Measurements from ENCODE around the gene ITGB2.

ITGB2 gene

GRCh38 chr21:44867999-44868700 lies 52.5 kb downstream of the ITGB2 start:
- DNase-seq (ENCODE audit: low read depth in 2 of 2) = no peak

GRCh38 chr21:44867464-44867863 lies 53.2 kb downstream of the ITGB2 start:
- DNase-seq (ENCODE audit: low read depth in 2 of 2) = no peak

GRCh38 chr21:44866780-44867179 lies 53.9 kb downstream of the ITGB2 start:
- no peak for DNase-seq (ENCODE audit: low read depth in 2 of 2)

- DNase-seq (ENCODE audit: low read depth in 2 of 2) = no peak
Measured at GRCh38 chr21:44865561-44866280, 55.0 kb downstream of the ITGB2 start.

GRCh38 chr21:44862869-44863685 lies 57.6 kb downstream of the ITGB2 start:
- no peak for DNase-seq (ENCODE audit: low read depth in 2 of 2)

GRCh38 chr21:44858791-44859190 lies 61.9 kb downstream of the ITGB2 start:
- DNase-seq (ENCODE audit: low read depth in 2 of 2) = no peak

- DNase-seq (ENCODE audit: low read depth in 2 of 2) = no peak
Measured at GRCh38 chr21:44858291-44858690, 62.4 kb downstream of the ITGB2 start.

GRCh38 chr21:44857127-44857892 lies 63.4 kb downstream of the ITGB2 start:
- DNase-seq (ENCODE audit: low read depth in 2 of 2) = no peak

- DNase-seq (ENCODE audit: low read depth in 2 of 2) = no peak
Measured at GRCh38 chr21:44856131-44856530, 64.6 kb downstream of the ITGB2 start.

- no peak for DNase-seq (ENCODE audit: low read depth in 2 of 2)
Measured at GRCh38 chr21:44855572-44855971, 65.1 kb downstream of the ITGB2 start.

- DNase-seq (ENCODE audit: low read depth in 2 of 2) = no peak
Measured at GRCh38 chr21:44854664-44855446, 65.8 kb downstream of the ITGB2 start.

- DNase-seq (ENCODE audit: low read depth in 2 of 2) = no peak
Measured at GRCh38 chr21:44854391-44854663, 66.4 kb downstream of the ITGB2 start.

GRCh38 chr21:44853601-44854390 lies 66.9 kb downstream of the ITGB2 start:
- DNase-seq (ENCODE audit: low read depth in 2 of 2) = no peak

GRCh38 chr21:44850905-44851657 lies 69.6 kb downstream of the ITGB2 start:
- no peak for DNase-seq (ENCODE audit: low read depth in 2 of 2)

- no peak for DNase-seq (ENCODE audit: low read depth in 2 of 2)
Measured at GRCh38 chr21:44850208-44850800, 70.4 kb downstream of the ITGB2 start.

- DNase-seq (ENCODE audit: low read depth in 2 of 2) = no peak
Measured at GRCh38 chr21:44849616-44850130, 71.0 kb downstream of the ITGB2 start.

- no peak for DNase-seq (ENCODE audit: low read depth in 2 of 2)
Measured at GRCh38 chr21:44848821-44849521, 71.7 kb downstream of the ITGB2 start.

GRCh38 chr21:44847261-44848056 lies 73.2 kb downstream of the ITGB2 start:
- no peak for DNase-seq (ENCODE audit: low read depth in 2 of 2)
